HG03378 (cell line): Measurements from ENCODE around the gene ENO4.

Source experiments
- ATAC-seq: cut with Tn5 transposase; IDR thresholded peaks from one replicate; pipeline ENCODE4 v1.9.1; 2021; ENCODE audit warnings: mild to moderate bottlenecking, moderate library complexity; ENCODE audit not compliant: unreplicated experiment

ENO4 gene

DNA sequence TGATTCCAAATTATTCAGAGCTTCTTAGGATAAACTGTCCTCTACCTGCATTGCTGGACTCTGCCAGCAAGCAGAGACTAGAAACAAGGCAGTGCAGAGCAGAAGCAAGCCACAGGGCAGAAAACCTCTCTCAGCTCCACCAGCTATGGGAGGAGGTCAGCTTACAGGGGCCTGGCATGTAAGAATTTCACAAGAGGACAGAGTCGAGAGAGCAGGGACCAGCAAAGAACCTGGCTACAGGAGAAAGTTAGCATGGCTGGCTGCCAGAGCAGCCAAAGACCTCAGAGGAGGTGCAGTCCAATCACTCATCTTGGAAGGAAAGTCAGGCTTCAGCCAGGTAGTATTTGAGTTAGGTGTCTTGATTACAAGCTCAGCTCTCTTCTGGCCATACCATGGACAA is 62.9 kb downstream of the ENO4 start:
- no peak for ATAC-seq

- ATAC-seq, result no peak
Measured at GRCh38 chr10:116913695-116914094, 64.4 kb downstream of the ENO4 start.

DNA sequence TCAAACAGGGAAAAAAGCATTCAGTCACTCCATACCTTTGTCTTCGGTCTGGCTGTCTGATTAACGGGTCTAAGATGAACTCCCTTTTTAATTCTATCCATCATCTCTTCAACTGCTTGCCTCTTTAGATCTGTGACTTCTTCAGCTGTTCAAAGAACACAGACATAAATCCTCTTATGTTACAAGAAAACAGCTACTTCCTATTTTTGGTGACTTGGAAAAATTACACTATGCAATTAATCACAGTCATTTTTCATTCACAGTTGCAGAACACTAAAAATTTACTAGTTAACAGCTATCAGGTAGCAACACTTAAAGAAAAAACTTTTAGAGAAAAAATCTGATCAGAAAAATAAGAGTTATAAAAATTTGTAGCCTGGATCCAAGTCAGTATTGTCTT is 66.0 kb downstream of the ENO4 start:
- ATAC-seq, result no peak

DNA sequence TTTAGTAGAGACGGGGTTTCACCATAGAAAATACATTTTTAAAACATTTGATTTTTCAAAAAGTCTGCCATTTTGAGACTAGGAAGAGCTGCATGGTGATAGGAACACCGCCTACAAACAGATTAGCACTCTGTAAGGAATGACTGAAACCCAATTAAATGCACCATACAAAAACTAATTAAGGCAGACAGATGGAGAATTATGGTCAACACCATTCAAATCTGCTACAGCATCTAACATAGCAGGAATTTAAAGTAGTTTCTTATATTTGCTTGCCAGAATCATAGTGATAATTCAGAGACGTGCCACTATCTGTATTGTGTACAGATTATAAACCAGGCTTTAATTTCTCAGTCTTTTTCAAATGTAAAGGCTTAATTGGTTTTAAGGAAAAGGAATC is 68.2 kb downstream of the ENO4 start:
- no peak for ATAC-seq

DNA sequence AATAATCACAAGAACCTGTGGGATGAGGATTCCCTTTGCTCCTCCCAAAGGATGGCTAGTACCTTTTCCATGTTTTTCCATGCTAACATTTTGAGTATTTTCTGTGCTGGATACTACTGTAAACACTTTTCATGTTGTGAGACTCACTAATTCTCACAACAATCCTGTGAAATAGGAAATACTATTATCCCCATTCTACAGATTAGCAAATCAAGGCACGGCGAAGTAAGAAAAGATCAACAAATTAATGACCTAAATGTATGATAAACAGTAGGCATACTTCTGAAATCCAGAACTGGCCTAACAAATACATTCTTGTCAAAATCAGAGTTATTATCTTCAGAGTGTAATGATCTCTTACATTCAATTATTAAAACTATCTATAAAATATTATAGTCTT is 69.3 kb downstream of the ENO4 start:
- no peak for ATAC-seq

DNA sequence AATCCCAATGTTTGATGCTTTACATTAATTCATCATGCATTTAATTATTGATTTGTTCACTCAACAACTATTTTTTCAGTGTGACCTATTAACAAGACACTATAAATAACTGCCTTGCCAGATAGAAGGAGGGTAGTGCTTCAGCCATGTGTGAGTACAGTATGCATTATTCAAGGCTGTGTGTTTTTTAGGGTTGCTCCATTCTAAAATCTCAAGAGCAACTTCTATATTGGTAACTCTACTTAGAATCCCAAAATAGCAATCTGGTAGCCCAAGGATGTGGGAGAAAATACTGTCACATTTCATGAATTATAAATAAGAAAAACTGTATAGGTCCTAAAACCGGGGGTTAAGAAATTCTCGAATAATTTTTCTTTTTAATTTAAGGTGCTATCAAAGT is 69.9 kb downstream of the ENO4 start:
- no peak for ATAC-seq

GRCh38 chr10:116919706-116920105 is 70.4 kb downstream of the ENO4 start:
- ATAC-seq, result no peak

DNA sequence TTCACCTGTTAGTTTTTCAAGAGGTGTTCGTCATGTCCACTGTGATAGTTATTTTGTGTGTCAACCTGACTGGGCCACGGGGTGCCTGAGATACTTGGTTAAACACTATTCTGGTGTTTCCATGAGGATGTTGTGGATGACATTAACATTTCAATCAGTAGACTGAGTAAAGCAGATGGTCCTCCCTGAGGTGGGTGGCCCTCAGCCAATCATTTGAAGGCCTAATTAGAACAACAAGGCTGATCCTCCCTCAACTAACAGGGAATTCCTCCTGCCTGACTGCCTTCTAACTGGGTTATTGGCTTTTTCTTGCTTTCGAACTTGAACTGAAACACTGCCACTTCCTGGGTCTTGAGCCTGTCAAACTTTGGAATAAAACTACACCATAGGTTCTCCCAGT is 75.8 kb downstream of the ENO4 start:
- no peak for ATAC-seq

DNA sequence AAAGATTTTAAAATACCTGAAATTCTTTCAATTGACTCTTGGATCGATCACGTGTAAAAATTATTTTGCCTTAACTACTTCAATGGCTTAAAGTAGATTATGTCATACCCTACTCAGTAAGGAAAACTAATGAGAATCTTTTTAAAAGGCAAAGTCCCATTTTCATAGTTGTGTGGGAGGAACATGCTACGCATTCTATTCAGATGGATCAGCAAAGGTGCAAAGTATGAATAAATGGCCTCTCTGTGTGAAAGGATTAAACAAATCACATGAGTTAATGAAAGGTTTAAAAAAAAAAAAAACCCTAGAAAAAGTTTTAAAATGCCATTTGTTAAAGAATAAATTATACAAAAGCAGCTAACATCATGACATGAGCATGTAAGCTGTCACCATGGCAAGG is 77.1 kb downstream of the ENO4 start:
- no peak for ATAC-seq

- no peak for ATAC-seq
Measured at GRCh38 chr10:116931806-116932205, 82.5 kb downstream of the ENO4 start.
